ENCODE results near the gene TINAG.

Gene TINAG, protein sequence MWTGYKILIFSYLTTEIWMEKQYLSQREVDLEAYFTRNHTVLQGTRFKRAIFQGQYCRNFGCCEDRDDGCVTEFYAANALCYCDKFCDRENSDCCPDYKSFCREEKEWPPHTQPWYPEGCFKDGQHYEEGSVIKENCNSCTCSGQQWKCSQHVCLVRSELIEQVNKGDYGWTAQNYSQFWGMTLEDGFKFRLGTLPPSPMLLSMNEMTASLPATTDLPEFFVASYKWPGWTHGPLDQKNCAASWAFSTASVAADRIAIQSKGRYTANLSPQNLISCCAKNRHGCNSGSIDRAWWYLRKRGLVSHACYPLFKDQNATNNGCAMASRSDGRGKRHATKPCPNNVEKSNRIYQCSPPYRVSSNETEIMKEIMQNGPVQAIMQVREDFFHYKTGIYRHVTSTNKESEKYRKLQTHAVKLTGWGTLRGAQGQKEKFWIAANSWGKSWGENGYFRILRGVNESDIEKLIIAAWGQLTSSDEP

DNA sequence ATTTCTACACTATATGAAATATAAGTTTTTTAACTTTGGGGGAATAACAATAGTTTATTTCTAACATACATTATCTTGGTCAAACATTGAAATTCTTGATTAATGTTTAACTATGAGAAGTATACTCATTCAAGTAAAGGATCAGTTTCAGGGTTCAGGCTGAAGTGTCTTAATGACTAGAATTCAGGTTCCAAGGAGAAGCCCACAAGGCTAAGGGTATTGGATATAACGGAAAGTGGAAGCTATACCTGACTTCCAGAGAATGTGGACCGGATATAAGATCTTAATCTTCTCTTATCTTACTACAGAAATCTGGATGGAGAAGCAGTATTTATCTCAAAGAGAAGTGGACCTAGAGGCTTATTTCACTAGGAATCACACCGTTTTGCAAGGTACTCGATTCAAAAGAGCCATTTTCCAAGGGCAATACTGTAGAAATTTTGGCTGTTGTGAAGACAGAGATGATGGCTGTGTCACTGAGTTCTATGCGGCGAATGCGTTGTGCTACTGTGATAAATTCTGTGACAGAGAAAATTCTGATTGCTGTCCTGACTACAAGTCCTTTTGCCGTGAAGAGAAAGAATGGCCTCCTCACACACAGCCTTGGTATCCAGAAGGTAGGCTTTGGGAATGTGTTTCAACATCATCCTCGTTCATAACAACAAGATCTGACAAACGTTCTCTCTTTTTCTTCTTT is at the start of gene TINAG:
Gene TINAG (plus strand): TSS at position 153 of the 697 bp plus-strand sequence. CDS start 110 bp downstream, at position 263.
- no peak for DNase-seq

DNA sequence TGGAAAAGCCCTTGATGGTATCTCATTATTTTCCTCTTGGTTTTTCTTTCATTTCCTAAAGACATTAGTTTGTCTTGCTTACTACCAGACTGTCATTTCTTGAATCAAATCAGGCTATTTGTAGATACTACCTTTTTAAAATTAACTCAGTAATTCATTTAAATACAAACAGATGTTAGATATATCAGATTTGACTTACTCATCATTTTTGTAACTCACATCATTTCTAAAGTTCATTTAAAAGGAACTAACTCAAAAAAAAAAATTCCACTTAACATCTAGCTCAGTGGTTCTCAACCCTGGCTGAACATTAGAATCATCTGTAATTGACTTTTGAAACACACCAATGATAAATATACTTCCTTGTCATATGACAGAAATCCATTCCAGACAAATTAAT is 48.2 kb upstream of the TINAG start:
- DNase-seq = no peak

DNA sequence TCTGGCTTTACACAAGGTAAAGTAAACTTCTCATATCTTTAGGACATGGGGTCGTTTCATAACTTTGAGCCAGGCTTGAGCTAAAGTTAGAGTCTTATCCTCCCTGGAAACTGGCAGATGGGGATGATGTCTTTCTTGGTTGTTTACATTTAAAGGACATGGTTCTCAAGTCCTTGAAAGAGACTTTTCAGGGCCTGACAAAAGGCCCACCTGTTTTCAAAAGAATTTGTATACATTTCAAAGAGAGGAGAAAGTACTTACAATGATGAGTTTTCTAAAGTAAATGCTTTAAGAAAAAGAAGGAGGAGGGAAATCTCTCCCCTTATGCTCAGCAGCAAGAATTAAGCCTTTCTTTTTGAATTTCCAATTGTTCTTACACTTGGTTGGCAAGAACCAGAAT is 45.7 kb upstream of the TINAG start:
- no peak for DNase-seq

DNA sequence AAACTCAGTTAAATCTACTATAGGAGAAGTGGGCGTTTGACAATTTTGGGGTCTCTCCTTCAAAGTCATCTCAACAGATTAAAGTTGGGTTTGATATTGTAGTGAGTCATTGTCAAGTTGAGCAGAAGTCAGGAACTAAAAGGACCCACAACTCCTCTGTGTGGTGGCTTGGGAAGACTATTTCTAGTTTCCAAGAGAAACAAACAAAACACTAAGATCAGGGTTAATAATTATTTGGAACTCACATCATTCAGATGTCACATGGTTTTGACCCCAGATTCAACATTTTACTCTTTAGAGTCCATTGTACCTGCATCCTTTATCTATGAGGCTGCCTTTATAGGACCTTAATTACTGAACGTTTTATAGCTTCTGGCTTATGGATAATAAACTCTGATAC is 45.3 kb upstream of the TINAG start:
- no peak for DNase-seq

DNA sequence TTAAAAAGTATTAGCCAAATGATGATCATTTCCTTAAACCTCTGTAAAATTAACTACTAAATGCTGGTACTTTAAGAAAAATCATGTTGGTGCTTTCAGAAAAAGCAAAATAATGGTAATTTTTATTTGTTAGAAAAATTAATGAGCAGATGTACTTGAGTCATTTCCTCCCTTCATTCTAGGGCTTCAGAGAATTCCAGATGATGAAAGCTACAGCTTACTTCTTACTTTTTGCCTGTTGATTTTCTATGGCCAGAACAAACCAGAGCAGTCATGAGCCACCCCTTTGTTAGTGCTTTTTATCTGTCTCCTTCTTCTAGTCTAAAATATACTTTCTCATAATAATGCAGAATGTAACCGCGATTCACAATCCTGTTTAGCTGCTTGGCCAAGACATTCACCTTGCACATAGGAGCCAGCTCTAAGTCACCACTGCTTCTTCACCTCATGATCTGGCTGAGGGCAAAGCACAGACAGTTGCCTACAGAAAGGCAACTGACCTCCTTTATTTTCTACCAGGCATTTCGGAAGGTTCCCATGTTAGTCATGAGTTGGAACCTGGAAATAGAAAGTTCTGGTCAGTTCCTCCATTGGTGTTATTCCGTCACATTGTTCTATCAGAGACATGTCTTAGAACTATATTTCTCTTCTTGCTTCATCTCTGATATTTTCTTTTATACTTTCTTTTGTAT is 43.5 kb upstream of the TINAG start:
- DNase-seq = no peak

DNA sequence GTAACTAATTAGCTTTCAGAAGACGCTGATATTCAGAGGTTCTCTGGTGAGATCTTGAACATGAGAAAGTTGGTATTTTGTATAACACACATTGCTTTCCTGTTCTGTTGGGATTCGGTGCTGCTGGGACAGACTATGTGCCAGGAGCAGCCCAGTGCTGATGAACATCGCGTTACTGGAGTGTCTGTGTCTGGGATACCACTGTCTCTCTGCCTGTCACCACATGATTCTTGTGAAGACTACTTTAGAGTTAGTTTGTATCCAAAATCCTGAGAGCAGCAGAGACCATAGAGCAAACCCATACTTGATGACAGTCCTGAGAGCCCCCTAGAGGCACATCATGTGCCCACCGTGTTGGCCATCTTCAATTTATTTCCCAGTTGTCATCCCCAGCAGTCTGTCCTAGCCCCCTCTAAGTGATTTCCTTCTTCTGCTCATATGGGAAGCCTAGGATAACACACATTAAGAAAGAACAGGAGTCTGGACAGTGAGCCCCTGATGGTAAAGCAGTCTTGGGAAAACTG is 41.8 kb upstream of the TINAG start:
- no peak for DNase-seq

DNA sequence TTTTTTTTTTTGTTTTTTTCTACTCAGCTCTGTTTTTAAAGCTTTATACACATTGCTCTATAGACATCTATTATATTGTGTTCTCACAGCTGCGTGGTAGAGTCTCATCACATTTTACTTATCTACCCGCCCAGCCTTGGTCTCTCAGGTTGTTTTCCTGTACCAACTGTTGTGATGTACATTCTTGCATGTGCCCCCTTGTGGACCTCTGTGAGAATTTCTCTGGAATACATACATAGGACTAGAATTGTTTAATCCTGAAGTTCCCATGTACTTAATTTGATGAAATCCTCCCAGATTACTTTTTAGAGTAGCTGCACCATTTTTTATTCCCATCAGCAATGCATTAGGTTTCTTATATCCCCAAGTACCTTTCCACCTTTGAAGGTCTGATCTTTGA is 40.4 kb upstream of the TINAG start:
- DNase-seq = no peak

DNA sequence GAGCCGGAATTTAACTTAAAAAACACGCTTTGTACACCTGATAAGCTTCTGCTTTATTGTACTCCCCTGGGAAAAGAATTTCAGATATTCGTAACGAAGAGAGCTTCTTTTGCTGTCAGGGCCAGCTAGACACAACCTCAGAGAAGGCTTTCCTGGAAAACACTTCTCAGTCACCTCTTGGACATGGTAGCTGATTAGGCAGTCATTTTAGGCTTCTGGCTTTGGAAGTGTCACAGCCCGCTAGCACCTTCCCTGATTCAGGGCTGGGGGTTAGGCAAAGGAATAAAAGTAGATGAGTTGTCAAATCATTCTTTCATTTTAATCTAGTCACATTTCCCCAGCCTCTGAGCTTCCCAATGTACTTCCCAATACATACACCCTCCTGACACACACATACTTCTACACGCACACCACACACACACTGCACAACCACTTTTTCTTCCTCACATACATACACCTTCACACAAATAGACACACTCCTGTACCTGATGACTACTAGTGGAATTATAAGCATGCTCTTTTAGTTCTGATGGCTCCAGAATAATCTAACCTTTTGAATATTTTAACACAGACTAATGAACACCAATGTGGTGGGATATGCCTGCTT is 34.9 kb upstream of the TINAG start:
- DNase-seq = no peak

DNA sequence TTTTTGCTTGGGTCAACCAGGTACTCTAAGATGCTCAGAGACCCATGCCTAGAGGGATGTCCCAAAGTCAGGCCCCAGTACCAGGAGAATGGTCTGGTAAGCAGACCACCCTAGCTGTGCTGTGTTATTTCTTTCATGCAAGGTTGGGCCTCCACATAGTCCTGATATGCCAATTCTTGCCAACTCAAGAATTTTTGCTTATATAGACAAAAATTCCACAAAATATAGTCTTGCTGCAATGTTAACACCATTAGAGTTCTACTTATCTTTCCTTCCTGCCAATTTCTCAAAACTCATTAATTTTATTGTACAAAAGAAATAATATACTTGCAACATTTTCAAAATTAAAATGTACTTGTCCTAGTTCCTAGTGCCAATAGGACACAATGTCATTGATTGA is 33.9 kb upstream of the TINAG start:
- DNase-seq = no peak

DNA sequence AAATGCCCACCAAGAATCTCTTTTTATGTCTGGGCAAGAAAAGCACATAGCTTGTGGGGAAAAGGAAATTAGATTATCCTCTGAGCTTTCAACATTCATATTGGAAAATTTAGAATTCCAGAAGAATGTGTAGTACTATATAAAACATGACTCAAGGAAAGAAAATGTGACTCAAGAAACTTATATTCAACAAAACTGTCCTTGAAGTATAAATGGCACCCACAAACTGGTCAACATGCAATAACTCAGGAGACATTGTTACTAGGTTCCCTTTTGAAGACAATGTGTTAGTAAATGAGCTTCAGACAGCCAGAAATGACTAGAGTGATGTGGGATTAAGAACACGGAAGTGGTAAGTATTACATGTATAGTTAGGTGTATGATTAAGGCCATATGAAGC is 26.1 kb upstream of the TINAG start:
- DNase-seq = no peak

DNA sequence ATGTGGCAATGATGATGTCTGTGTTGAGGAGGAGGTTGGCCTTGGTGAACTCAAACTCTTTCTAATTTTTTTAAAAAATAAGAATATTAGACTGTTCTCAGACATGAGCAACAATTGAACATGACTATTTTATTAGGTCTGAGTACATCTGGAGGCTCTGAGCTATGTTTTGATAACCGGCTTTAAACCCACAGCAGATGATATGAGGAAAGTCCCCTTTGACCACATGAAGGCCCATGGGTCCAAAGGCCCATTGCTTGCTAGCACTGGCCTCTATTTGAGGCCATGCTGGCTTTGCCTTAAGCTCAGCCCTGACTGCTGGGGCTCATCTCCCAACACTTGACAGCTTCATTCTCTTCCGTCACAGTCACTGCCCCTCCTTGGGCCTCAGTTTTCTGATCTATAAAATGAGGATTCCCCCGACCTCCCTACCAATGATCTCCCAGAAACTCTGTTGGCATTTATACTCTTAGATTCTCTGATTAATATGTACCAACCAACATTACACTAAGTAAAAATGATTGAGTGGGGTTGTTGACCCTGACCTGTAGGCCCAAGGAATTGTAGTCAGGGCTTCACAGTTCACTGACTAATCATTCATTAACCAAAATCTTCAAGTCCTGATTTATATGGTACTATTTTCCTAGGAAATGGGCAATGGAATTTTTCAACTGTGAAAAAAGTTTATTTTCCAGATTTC is 23.9 kb upstream of the TINAG start:
- DNase-seq = no peak

DNA sequence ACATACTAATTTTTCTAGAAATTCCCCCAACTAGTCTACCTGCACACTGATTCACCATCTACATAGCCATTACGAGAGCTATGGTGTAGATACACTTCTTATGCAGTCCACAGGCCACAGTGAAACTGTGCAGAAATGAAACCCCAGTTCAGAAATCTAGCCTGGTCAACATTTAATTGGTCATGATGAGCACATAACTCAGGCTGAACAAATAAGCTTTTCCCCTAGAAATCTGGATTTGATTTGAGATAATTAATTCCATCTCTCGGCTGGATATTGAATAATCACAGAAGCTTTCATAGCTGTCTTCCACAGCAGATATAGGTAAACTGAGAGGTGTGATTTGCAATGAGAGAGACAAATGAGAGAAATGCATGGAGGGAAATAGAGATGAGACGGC is 22.6 kb upstream of the TINAG start:
- no peak for DNase-seq

DNA sequence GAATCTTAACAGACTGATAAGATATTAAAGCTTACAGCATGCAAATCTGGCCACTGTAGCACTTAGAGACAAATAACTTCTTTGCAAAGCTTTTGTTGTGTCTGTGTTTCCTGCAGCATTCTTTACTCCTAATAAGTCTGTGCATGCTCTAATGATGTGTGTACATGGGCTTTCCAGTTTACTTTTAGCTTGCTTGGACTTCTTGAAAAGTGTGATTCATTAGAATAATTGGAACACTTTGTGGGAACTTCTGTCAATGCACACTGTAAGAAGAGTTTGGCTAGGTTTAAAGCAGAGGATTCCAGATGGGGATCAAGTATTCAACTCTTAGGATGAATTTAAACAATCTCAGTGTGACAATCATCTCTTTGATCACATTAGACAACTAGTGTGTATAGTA is 22.1 kb upstream of the TINAG start:
- no peak for DNase-seq

DNA sequence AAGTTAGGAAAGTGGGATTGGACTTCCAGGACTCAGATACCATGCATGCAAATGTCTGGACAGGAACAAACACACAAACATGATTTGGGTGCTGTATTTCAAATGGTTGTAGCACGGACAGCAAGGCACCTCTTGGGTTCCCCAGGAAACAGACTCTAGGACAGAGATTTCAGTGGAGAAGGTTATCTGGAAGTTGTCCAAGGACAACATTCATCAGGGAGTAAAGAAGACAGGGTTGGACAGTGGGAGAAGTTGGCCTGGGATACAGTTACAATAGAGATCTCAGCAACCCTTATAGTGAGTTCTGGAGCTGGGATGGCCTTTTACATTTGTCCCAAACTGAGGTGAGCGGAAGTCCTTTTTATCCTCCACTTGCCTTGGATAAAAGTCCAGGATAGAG is 19.8 kb upstream of the TINAG start:
- DNase-seq = no peak

DNA sequence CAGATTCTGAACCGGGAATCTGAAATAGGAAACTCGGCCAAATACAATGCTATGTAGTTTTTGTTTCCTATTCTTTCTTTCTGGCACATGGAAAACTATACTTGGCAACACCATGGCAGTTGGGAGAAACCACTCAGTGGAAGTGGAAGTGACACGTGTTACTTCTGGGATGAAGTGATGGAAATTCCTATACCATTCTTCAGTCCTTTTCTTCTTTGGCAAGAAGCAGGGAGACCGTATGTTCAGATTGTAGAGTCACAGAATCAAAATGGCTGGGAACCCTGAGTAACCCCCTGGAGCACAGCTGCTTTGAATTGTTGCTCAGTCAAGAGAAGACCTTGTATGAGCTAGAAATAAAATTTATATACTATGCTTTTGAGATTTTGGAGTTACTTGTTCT is 18.8 kb upstream of the TINAG start:
- DNase-seq = no peak

DNA sequence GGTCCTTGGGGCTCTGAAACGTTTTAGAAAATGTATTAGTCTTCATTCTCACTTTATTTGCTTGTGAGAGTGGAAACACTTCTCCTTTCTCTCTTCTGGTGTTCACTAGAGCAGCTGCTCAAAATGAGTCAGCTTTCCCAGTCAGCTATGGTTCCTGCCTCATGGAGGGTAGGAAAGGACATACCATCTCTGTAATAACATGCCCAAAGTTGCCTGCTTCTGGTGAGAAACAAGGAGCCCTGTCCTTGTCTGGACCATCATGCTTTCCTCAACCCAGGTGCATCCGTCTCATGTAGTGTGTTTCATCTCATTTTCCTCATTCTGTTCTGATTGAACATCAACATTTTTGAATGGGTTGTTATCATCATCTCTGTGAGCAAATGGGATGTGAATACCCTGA is 17.1 kb upstream of the TINAG start:
- DNase-seq = no peak

DNA sequence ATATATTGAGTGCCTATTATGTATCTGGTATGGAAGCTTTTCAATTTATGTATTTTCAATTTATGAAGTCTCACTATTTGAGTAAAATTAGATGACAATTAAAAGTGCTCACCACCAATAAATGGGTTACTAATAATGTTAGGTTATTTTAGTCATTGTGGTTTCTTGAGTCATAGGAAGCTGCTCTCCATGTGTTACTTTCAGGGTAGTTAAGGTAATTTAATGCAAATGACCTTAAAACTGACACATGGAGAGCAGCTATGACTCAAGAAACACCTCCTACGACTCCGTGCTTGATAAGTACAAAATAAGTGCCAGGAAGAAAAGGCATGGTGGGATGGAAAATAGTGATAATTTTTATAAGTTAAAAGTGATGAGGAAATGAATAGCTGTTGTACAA is 16.5 kb upstream of the TINAG start:
- no peak for DNase-seq

DNA sequence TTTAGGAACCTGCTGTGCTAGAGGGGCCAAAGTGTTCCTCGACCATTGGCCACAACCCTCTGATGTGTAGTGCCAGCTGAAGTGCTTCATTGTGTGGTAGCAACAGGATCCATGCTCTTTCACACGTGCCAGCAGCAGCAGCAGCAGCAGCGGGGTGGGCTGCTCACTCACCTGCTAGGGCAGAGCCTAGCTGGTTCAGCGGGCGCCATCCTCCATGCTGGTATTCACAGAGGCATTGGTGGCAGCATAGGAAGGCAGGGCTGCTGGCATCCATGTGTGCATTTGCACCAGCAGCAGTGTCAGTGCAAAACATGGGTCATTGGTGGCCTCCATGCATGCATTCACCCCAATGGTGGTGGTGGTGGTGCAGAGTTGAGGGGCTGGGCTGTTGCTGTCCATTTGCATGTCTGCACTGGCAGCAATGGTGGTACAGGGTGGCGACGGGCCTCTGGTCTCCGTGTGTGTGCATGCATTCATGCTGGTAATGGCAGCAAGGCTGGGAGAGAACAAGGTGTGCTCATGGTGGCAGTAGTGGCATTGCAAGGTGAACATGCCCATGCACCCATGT is 13.2 kb upstream of the TINAG start:
- DNase-seq = no peak

DNA sequence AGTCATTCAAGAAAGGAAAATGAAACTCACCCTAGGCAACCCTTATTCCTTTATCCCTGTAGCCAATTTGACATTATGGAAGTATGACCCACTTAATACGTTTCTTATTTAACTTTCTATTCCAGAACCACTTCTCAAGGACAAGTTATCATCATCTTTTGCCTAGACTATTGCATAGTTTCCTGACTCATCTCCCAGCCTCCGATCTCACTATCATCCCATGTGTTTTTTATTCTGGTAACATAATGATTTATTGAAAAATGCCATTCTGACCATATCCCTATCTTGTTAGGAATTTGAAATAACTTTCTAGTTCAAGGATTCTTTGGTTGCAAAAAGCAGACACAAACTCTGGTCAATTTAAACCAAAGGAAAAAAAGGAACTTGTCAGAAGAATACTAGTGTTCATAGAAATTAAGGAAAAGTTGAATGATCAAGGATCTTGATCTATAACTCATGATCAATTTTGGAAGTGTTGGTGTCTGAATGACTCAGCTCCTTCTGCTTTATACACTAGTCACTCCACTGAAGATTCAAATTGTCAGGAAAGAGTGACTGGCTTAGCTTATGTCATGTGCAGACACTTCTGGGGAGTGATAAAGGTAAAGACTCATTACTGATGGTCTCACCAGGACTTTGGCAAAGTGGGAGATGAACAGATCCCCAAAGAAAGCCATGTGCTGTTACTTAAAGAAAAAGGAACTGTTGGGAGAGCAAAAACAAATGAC is 8.5 kb upstream of the TINAG start:
- DNase-seq = no peak

DNA sequence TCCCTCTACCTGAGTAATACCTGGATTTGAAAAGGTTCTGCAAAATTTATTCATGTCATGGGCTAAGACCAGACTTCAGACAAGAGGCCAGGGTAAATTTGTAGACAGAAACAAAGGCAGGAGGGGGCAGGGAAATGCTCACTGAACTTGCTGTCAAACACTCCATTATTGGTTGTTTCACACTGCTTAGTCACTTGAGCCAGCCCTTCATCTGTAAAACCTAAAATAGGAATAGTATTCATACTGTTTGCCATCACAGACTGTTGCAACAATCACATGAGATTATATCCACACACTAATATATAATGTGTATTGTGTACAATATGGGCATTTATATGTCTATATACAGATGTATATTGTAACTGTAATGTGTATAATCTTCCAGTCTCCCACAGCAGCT is 6.5 kb upstream of the TINAG start:
- no peak for DNase-seq

DNA sequence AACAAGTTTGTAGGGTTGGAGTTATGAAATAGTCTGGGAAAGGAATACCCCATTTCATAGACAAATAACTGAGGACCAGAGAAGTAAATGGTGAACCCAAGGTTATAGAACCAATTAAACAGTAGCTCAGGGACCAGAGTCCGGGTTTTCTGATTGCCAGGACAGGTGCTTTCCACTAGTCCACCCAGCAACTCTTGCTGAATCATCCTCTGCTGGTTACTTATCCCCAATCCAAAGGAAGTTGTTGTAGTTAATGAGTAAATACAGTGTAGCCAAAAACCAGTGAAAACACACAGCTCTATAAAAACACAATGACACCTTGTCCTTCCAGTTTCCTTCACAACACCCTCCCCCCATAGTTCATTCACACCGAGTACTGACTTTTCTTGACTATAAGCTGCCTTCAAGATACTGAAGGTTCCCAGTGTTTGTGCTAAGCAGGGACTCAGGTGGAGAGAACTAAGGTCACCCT is 766 bp upstream of the TINAG start:
- no peak for DNase-seq

DNA sequence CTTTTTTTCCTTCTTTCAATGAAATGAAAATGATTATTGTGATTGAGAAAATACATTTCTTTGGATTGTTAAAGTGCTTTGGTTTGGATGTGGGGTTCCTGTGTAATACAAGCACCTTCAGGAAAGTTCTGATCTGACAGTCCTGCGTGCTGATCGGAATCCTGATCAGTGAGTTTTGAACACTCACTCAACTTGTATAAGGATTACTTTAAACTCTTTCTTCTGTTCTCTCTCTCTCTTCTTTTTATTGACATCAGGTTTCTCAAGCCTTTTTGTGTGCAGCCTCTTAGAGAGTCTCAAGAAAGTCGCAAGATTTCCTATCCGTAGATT is 710 bp downstream of the TINAG start:
- DNase-seq = no peak
